DOHH2 (cell line): ENCODE data around the gene PCP2.
A peak's percentile ranks its signal among the peaks of the same experiment; 100 is the strongest.

Source experiments
- H3F3A ChIP-seq: fragments of 200-600 bp; sonication (generic), shearing (Covaris generic); 2 replicates; pipeline ENCODE4 v1.6.0; 2016; ENCODE audit warnings: antibody characterized with exemption, mild to moderate bottlenecking; ENCODE audit not compliant: control insufficient read depth, insufficient read depth
- H3K27ac ChIP-seq: fragments of 200-600 bp; sonication (generic); 2 replicates; pipeline ENCODE4 v1.5.1; 2014; ENCODE audit warnings: low read depth, mild to moderate bottlenecking, low read length, moderate library complexity
- H3K27me3 ChIP-seq: fragments of 200-600 bp; sonication (generic); 2 replicates; pipeline ENCODE4 v1.6.1; 2014; ENCODE audit warnings: mild to moderate bottlenecking, low read length, mixed read lengths; ENCODE audit not compliant: control insufficient read depth
- H3K36me3 ChIP-seq: fragments of 200-600 bp; sonication (generic); 2 replicates; pipeline ENCODE4 v1.6.1; 2014; ENCODE audit warnings: mild to moderate bottlenecking, low read length, moderate library complexity, mixed read lengths; ENCODE audit not compliant: control insufficient read depth
- H3K4me1 ChIP-seq: fragments of 200-600 bp; sonication (generic); 2 replicates; pipeline ENCODE4 v1.6.1; 2014; ENCODE audit warnings: mild to moderate bottlenecking, low read length, mixed read lengths; ENCODE audit not compliant: control insufficient read depth
- H3K4me2 ChIP-seq: fragments of 200-600 bp; sonication (generic); 2 replicates; pipeline ENCODE4 v1.6.0; 2014; ENCODE audit warnings: mild to moderate bottlenecking, low read length, moderate library complexity
- H3K4me3 ChIP-seq: fragments of 200-600 bp; sonication (generic); 2 replicates; pipeline ENCODE4 v1.5.1; 2014; ENCODE audit warnings: mild to moderate bottlenecking, low read length, mixed read lengths
- H3K79me2 ChIP-seq: fragments of 200-600 bp; sonication (generic); 2 replicates; pipeline ENCODE4 v1.6.1; 2014; ENCODE audit warnings: mild to moderate bottlenecking, low read length, mixed read lengths; ENCODE audit not compliant: control insufficient read depth
- H3K9me2 ChIP-seq: fragments of 200-600 bp; sonication (generic); replicated peaks from 2 replicates; pipeline ENCODE4 v1.6.1; 2014; ENCODE audit warnings: mild to moderate bottlenecking, low read length, mixed read lengths; ENCODE audit not compliant: control insufficient read depth
- H3K9me3 ChIP-seq: fragments of 200-600 bp; sonication (generic); 2 replicates; pipeline ENCODE4 v1.6.1; 2014; ENCODE audit warnings: antibody characterized with exemption, low read length, mixed read lengths; ENCODE audit not compliant: control insufficient read depth, insufficient read depth
- H4K20me1 ChIP-seq: fragments of 200-600 bp; sonication (generic); 2 replicates; pipeline ENCODE4 v1.6.0; 2014; ENCODE audit warnings: low read depth, mild to moderate bottlenecking, antibody characterized with exemption, low read length, moderate library complexity; ENCODE audit not compliant: control insufficient read depth, insufficient read depth
- CTCF ChIP-seq: fragments of 200-600 bp; sonication (generic); IDR thresholded peaks from one replicate; pipeline ENCODE4 v1.5.1; 2014; ENCODE audit warnings: antibody characterized with exemption, mild to moderate bottlenecking, low read depth, low read length; ENCODE audit not compliant: poor library complexity, severe bottlenecking
- EZH2phosphoT487 ChIP-seq: fragments of 200-600 bp; sonication (generic); IDR thresholded peaks from 2 replicates; pipeline ENCODE4 v1.6.1; 2017; ENCODE audit warnings: borderline replicate concordance, mild to moderate bottlenecking, antibody characterized with exemption, low read length, moderate library complexity, mixed read lengths

Gene PCP2

GRCh38 chr19:7636691-7637373 is 3.3 kb upstream of the PCP2 start, which contains the start of gene STXBP2:
STXBP2 (plus strand) TSS chr19:7637110; CDS start chr19:7637150, 40 bp downstream.
- Histone ChIP-seq H3K4me2 (peak within 1 kb of the TSS; percentile 85), H3K27ac (peak within 1 kb of the TSS; percentile 12; the same call in 1 of the 2 replicates)

DNA sequence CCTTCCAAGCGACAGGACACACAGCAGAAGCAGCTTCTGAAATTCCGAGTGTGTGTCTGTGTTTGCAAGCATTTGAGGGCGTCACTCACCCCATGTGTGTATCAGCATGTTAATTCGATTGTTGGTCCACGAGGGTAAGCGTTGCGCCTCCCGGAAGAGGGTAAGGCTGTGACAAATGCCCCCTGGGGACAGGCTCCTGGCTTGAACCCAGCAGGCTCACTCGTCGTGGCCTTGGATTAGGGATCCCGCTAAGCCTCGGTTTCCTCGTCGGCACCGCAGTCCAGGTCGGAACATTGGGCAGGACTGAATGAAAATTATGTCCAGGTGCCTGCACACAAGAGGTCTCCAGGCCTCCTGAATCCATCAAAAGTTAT is 2.8 kb upstream of the PCP2 start:
- no peak overlapping the region for H3K27ac ChIP-seq
- TF ChIP-seq CTCF (no peak), EZH2phosphoT487 (no peak)
- H3K4me3 ChIP-seq: peak overlapping the region; percentile 99
- H3K36me3 ChIP-seq: peaks cover 10% of the 10 kb centered on the region; the same call in 1 of the 2 replicates
- no peaks in the 10 kb centered on the region for H3K27me3 ChIP-seq
- no peaks in the 10 kb centered on the region for H3K9me2 ChIP-seq
- H3K9me3 ChIP-seq: peaks cover 5% of the 10 kb centered on the region; the same call in 1 of the 2 replicates
- peaks cover 23% of the 10 kb centered on the region for H3K79me2 ChIP-seq
- peaks cover 6% of the 10 kb centered on the region; the same call in 1 of the 2 replicates for H3F3A ChIP-seq
- peak overlapping the region; percentile 85 for H3K4me2 ChIP-seq
- H4K20me1 ChIP-seq: no peaks in the 10 kb centered on the region
- H3K4me1 ChIP-seq: peaks cover 23% of the 10 kb centered on the region

More at GRCh38 chr19:7636691-7637373, 3.3 kb upstream of the PCP2 start, which contains the start of gene STXBP2:
- TF ChIP-seq CTCF (no peak), EZH2phosphoT487 (no peak)
- Histone ChIP-seq H3F3A (peaks cover 6% of the 10 kb centered on the region; the same call in 1 of the 2 replicates), H3K36me3 (peaks cover 10% of the 10 kb centered on the region; the same call in 1 of the 2 replicates), H3K4me3 (peak within 1 kb of the TSS; percentile 99), H3K79me2 (peaks cover 18% of the 10 kb centered on the region), H3K9me2 (no peaks in the 10 kb centered on the region), H3K4me1 (peaks cover 23% of the 10 kb centered on the region), H3K27me3 (no peaks in the 10 kb centered on the region), H3K9me3 (peaks cover 5% of the 10 kb centered on the region; the same call in 1 of the 2 replicates), H4K20me1 (no peaks in the 10 kb centered on the region)

GRCh38 chr19:7635670-7636069 is 2.2 kb upstream of the PCP2 start:
- Histone ChIP-seq H3K9me2 (no peaks in the 10 kb centered on the region), H4K20me1 (no peaks in the 10 kb centered on the region), H3K27ac (no peak overlapping the region), H3K36me3 (peaks cover 10% of the 10 kb centered on the region; the same call in 1 of the 2 replicates), H3K4me2 (no peak overlapping the region), H3K4me1 (peaks cover 27% of the 10 kb centered on the region), H3K27me3 (no peaks in the 10 kb centered on the region), H3K9me3 (peaks cover 5% of the 10 kb centered on the region; the same call in 1 of the 2 replicates), H3K4me3 (no peak overlapping the region), H3K79me2 (peaks cover 30% of the 10 kb centered on the region), H3F3A (peaks cover 6% of the 10 kb centered on the region; the same call in 1 of the 2 replicates)
- TF ChIP-seq CTCF (no peak), EZH2phosphoT487 (no peak)
